ENCODE data around the gene EXOG.
A peak's percentile ranks its signal among the peaks of the same experiment; 100 is the strongest.

The EXOG gene

DNA sequence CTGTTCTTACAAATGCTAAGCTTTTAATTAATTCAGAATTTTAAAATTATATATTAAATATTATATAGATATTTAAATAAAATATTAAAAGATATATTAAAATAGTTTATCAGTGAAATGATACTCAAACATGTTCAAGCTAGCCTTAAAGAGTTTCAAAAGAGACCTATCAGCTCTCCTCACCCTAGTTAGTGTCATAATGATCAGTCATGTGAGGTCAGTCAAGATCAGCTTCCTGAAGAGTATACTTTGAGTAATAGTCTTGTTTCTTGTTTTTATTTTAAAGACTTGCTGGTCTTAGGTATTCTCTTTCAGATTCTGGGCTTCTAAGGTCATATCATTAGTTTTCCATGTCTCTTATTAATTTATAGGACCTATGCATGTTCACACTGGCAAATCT is 14.5 kb downstream of the EXOG start:
- DNase-seq (ENCODE audit: low spot score), result no peak

DNA sequence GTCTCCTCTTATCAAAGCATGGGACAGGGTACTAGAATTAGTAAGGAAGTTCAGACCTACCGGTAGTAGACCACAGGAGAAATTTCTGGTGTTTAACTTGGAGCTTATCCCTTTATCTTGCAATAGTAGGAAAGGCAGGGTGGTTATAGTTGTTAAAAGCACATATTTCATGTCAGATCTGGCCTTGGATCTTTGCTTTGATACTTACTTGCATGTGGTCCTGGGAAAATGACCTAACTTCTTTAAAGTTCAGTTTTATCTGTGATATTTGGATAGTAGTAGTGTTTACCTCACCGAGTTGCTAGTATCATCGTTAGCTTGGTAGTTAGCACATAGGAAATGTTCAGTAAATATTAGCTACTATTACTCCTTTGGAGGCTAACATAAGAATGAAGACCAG is 15.4 kb downstream of the EXOG start:
- DNase-seq (ENCODE audit: low spot score), result no peak

DNA sequence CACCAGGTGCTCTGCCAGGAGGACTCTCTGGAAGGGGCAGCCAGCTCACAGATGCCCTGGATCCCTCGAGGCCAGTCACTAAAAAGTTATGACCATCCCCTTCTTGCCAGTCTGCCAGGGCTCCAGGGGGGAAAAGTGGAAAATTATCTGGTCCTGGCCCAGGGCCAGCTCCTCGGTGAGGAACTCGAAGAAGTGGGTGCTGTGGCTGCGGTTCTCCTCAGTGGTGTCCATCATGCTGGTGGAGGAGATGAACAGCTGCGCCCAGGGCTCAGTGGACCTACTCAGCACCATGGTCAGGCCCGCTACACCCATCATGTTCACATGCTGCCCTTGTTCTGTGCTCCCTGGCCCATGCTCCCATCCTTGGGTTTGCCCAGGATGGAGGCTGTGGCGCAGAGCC is 19.2 kb downstream of the EXOG start:
- no peak for DNase-seq (ENCODE audit: low spot score)

DNA sequence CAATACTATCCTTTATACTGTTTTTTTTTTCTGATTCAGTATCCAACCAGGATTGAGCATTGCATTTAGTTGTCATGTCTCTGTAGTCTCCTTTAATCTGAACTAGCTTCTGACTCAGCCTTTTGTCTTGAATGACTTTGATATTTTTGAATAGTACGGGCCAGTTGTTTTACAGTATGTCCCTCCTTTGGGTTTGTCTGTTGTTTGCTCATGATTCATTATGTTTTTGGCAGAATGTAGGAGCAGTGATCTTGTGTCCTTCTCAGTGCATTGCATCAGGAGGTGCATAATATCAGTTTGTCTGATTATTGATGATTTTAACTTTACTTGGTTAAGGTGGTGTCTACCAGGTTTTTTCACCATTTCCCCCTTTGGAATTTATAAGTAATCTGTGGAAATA is 20.5 kb downstream of the EXOG start:
- no peak for DNase-seq (ENCODE audit: low spot score)

DNA sequence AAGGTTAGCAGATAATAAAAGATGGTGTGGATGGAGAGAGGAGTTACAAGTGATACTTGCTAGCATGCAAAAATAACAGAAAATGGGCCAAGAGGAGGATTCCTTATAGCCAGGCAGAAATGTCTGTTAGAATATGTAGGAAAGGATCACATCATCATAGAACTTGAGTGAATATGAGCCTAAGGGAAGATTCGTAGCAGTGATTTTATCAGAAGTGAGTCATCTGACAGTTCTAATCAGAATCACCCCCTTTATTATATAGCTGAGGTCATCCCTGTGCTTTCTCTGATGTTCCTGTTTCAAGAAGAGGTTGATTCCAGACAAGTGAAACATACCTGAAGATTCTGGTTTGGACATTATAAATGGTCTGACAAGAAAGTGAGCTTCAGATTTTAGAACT is 22.9 kb downstream of the EXOG start:
- DNase-seq (ENCODE audit: low spot score), result no peak

DNA sequence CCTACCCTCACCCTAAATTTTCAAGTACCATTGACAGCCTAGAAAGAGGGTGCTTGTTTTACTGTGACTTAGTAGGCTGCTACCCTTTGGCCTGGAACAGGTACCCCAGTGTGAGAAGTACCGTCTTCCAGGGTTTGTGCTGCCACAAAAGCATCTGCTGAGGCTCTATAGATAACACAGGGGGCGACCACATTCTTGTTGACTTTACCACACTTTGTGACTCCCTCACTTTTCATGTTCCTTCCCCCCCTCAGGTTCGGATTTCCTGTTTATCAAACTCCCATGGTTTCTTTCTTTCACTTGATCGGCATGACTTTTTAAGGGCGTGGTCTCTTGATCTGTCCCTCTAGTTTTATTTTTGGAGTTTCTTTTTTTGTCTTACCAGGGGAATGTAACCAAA is 23.5 kb downstream of the EXOG start:
- DNase-seq (ENCODE audit: low spot score), result no peak

DNA sequence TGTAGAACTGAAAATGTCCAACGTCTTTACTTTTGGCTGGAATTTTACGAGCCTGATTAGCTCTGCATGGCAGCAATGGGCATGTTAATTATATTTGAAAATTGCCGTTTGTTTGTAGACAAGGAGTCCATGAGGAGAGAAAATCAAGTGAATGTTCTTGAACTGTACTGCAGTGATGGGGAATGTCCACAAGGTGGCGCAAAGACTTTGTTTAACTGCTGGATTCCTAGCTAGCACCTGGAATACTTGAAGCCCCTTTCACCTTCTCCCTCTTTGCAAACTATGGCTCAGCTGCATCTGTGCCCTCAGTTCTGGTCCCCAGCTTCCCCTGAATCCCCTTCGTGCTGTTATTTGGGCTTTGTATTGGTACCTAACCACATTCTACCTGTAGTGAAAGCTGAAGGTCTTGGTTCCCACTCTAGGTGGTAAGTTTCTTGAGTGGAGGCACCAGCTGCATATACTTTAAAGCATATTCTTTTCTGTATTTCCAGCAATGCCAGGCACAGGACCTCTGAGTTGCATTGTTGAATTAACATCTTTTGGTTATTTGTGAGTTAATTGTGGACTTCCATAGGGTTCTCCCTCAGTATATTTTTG is 25.3 kb downstream of the EXOG start:
- peak; percentile 63 for DNase-seq (ENCODE audit: low spot score)

DNA sequence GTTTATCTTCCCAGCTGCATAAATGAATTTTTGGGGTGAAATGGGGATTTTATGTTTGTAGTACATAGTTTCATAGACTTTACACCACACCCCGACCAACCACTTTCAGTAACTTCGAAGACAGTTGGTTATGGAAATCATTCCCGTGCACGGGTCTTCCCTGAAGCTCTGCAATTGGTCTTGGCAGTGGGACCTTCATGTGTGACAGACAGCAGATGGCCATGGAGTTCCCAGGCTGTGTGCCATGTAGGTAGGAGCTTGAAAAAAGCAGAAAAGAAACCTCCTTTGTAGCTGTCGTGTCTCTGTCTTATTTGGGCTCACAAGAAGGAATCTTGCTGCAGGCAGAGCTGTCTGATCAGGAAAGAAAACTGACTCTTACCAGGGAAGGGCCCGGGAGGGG is 25.9 kb downstream of the EXOG start:
- no peak for DNase-seq (ENCODE audit: low spot score)

DNA sequence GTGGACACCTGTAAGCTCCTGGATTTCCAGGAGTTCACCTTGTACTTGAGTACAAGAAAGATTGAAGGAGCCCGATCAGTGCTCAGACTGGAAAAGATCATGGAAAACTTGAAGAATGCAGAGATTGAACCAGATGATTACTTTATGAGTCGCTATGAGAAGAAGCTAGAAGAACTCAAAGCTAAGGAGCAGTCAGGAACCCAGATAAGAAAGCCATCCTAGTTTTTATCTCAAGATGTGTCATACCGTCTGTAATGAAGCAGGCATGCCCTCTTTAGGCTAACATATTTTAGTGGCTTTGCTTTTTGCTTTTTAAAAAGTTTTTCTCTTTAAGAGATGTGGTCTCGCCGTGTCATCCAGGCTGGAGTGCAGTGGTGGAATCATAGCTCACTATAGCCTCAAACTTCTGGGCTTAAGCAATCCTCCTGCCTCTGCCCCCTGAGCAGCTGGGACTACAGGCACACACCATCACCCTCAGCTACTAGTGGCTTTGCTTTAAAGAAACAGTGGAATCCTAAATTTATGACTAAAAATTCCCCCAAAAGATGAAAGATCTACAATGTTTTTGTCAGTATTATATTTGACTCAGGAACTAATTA is 28.1 kb downstream of the EXOG start:
- DNase-seq (ENCODE audit: low spot score), result no peak

DNA sequence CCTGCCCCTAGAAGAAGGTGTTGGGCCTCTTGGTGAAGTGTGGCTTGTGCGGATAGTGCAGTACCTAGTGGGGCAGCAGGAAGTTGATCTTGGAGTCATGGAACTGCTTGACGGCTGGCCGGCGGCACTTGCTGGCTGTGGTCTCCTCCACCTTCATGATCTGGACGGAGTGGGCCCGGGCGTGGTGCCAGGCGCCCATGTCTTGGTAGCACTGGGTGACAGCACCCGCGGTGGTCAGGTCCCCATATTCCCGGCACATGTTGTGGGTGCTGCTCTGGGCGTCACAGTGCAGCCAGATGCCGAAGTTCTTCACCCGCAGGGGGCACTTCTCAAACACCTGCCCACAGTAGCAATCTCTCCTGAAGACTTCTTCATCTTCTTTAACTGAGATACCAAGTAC is 30.7 kb downstream of the EXOG start:
- DNase-seq (ENCODE audit: low spot score), result no peak

DNA sequence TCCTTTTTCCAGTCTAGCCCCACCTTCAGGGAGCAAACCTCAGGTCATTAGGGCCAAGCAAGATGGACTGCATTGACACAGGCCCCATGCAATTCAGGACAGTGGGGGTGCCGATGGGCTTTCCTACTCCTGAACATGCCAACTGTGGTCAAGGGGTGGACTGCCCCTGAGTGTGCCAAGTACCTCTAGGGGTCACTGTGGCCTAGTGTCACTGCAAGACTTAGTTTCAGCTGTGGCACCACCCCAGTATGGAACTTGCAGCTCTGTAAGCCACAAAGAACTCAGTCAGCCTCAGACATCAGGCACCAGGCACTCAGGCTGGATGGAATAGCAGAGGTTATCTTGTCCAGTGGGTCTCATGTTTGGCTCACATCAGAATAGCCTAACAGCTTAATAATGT is 32.3 kb downstream of the EXOG start:
- DNase-seq (ENCODE audit: low spot score), result no peak

DNA sequence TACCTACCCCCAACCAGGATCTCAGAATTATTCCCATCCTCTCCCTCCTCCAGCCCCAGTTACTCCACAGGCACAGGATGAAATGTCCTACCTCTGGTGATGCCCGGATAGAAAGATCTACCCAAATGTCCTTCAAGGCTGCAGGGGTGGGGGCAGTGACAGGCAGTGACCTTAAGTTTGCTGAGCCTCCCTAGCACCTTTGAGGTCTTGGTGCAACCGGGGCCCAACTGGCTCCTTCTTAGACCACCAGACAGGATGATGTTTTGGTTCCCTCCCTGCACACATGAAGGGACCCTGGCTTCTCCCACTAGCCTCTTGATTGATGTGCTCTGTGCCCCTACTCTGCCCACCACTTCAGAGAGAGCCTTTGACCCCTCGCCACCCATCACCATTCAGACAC is 36.4 kb downstream of the EXOG start:
- DNase-seq (ENCODE audit: low spot score), result no peak

DNA sequence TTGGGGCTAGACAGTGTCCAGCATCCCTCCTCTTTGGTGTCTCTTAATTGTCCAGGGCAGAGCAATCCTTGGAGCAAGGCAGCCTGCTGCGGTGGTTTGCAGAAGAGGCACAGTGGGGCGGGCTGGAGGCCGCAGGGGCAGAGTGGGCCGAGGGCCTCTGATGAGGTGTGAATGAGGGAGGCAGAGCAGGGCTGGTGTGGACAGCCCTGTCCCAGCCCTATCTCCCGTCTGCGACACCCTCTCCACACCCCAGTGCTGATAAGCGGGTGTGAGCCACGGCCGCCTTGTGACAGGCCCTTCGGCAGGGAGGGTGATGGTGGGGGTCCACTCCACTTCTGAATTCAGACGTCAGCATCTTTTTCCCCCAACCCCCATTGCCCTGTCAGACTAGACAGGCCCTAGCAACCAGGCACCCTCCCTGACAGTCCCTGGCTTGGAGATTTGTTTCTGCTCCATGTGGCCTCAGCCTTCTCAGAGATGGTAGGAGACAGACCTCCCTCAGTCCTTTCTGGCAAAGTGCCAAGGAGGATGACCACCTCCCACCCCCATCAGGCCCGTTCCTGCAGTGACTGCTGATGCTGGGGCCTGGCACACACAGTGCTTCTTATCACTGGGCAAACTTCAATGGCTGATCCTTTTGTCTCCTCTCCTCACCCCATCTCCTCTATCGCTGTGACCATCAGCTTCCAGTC is 37.3 kb downstream of the EXOG start:
- DNase-seq (ENCODE audit: low spot score), result no peak

DNA sequence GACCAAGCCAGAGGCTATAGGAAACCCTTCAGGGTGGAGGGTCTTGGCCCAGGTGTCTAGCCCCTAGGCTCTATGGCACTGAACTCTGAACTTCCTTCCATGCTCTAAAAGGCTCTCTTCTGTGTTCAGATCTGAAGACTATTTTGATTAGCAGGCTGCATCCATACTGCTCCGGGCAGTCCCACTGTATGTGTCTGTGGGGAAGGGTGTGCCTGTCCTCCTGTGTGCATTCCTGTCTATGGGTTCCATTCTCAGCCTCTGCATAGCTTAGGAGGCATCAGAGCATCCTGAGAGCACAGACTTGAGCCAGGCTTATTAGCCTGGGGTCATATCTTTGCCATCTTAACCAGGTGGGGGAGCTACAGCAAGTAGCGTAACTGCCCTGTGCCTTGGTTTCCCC is 38.0 kb downstream of the EXOG start:
- DNase-seq (ENCODE audit: low spot score), result no peak

DNA sequence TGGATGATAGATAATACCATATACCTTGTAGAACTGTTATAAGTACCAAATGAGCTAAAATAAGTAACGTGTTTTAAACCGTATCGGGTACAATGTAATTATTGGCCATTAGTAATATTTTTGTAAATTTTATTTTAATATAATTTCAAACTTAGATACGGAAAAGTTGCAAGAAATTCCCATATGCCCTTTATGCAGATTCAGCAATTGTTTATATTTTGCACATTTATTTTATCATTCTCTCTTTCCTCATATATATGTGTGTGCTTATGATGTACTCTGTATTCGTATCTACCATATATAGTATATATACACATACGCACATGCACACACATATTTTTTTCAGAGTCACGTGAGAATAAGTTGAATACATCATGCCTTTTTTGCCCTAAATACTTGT is 38.5 kb downstream of the EXOG start:
- no peak for DNase-seq (ENCODE audit: low spot score)

DNA sequence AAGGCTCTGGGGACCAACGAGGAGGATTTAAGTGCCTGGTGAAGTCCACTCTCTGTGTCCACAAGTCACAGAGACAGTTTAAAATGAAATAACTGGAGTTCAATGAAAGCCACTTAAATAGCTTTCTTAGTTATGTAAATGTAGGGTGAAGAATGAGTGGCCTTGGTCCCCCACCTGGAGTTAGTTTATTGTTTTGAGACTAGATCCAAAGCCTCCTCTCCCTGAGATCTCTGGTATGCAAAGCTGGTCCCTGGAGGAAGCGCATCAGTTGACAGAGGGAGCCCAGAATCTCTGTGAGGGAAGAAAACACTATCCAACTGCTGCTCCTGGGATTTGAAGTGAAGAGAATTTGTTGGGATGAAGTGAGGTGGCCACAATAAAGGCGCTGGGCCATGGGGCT is 40.5 kb downstream of the EXOG start:
- no peak for DNase-seq (ENCODE audit: low spot score)

DNA sequence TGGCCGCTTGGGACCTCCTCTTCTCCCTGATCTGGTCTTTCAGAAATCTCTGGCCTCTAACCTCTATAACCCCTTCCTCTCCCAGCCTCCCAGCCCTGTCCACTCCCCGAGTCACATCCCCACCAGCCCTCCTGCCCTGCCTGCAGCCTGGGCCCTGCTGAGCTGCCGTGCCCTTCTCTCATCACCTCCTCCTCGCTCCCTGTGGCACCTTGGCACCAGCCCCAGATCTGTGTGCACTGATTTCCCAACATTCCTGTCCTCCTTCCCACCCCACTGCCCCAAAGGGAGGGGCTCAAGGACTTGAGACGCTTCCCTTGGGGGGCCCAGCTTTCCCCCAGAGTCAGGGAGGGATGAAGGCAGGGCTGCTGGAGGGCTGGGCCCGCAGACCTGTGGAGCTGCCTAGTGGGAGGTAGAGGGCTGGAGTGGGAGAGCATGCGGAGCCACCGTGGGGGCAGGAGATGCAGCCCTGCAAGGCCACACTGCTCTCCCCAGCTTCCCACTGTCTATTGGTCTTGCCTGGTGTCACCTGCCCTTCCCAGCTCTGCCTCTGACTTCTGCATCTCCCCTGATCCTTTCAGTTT is 42.7 kb downstream of the EXOG start:
- no peak for DNase-seq (ENCODE audit: low spot score)

DNA sequence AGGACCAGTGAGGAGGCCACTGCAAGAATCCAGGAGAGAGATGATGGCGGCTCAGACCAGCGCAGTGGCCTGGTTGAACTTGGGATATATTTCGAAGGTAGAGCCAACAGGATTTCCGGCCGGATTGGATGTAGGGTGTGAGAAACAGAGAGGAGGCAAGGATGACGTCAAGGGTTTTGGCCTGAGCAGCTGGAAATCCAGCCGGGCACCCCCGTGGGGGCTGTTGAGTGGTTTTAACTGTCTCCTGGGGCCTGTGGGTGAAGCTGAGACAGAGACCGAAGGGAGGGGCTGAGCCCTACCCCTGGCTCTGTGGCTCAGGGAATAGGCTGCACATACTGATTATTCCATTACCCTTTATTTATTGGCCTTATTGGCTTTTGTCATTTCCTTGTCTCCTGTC is 45.7 kb downstream of the EXOG start:
- DNase-seq (ENCODE audit: low spot score), result no peak

DNA sequence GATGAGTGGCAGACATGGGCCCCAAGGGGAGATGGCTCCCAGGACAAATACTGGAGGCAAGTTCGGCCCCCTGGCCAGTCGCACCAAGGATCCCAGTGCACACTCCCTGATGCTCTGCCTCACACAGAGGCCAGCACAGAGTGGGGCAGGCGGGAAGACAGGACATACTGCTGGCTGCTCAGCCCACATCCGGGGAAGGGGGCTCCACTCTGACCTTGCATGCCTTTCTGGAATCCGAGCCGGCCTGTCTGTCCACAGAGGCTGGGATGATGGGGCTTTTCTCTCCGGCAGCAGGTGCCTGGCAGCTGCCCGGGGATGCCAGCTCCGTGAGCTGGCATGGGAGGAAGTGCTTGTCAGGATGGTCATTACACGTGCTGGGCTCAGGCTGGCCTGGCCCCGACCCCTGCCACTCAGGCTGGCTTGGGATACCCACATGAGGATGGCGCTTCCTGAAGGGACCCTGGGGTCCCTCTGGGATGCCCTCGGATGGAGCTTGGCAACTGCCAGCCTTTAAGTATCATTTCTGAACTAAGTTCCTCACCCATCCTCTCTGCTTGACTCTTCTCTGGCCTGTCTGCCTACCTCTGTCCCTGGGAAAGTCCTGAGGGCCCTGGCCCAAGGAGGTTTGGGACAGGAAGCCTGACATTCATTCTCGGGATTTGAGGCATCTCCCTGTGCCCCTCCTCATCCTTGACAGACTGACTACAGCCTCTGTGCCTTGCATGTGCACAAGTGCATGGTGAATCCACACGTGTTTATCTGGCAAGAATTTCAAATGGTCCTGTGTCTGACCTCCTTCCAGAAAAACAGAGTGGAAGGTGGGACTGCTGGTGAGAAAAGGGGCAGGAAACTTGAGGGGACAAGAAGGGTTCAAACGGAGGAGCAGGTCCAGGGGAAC is 46.5 kb downstream of the EXOG start:
- DNase-seq (ENCODE audit: low spot score), result no peak

DNA sequence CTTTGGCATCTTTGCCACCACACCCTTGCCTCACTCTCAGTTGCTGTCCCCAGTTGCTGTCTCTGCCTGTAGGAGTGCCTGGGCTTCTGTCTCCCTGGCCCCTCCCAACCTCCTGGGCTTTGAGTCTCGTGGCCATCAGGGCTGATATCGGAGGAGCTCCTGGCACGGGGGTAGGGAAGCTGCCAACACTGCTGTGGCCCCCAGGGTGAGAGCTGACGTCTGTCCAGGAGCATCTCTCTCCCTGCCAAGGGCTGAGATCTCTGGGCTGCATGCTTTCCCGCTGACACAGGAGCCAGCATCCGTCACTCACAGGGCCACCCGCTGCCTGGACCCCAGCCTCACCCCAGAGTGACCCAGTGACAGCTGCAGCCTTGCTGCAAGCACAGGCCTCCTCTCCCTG is 47.4 kb downstream of the EXOG start:
- DNase-seq (ENCODE audit: low spot score), result no peak

DNA sequence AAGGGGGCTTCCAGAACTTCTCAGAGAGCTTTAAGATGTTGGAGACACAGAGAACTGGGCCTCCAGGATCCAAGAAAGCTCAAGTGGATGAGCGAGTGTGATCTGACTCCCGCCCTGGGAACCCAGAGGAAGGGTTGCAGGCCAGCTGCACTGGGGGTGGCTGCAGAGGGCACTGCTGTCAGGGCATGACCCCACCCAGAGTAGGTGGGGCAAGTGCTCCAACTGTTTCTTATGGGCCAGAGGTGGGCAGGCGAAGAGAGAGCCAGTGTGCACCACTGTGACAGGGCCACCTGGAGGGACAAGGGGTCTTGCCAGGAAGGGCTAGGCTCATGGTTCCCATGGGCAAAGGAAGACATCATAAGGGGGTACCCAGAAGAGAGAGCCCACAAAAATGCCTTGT is 48.8 kb downstream of the EXOG start:
- DNase-seq (ENCODE audit: low spot score), result no peak

DNA sequence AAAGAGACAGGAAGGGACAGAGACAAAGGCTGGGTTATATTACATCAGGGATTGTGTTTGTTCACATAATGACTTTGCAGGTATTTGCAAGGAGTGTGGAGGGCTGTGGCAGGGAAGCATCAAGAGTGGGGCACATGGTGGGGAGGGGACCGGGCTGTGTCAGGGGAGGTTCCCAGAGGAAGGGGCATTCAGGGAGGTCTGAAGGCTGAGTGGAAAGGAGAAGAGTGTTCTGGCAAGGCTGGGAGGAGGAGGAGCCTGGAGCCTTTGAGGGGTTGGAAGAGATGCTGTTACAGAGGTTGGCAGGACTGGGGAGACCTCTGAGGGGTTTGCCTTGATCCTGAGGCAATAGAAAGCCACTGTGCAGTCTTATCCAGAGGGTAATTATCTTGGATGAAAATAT is 49.4 kb downstream of the EXOG start:
- DNase-seq (ENCODE audit: low spot score), result no peak

DNA sequence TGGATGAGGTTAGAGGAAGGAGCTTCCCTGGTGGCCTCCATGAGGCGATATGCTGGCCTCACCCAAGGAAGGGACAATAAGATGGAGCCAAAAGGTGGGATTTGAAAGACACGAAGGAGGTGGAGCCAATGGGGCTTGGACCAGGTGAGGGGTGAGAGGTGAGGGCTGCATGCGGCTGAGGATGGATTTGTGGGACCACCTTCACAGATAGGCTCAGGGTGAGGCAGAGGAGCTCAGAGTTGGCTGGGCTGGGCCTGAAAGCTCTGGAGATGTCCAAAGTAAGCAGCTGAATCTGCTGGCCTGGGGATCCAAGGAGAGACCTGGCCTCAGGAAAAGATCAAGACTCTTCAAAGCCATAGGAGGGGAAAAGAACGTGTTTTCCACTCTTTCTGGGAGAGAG is 49.8 kb downstream of the EXOG start:
- DNase-seq (ENCODE audit: low spot score), result no peak
